AG04449 (cell line): Measurements from ENCODE around the gene SLC10A4.

ENCODE experiments used
- CTCF ChIA-PET: fragments of 350-600 bp; formaldehyde crosslinking; extraction: SDS; loops from one replicate; lab custom pipeline; 2021; ENCODE audit warnings: antibody characterized with exemption; lab: Yijun Ruan, JAX
- POLR2A ChIA-PET: fragments of 400-600, 350-600 bp; formaldehyde crosslinking; extraction: SDS; loops from one replicate; lab custom pipeline; 2020; ENCODE audit warnings: antibody characterized with exemption, inconsistent platforms; lab: Yijun Ruan, JAX
- DNase-seq: peaks from one replicate; pipeline ENCODE4 v3.0.0-alpha.2; 2010; ENCODE audit warnings: low read depth, low spot score
- H3K4me3 ChIP-seq: 2 replicates; pipeline ENCODE4 v1.5.1; 2011; ENCODE audit warnings: low read depth, mild to moderate bottlenecking, control low read depth, low read length
- CTCF ChIP-seq: IDR thresholded peaks from one replicate; pipeline ENCODE4 v1.5.1; 2011; ENCODE audit warnings: mild to moderate bottlenecking, moderate library complexity, low read length, control low read depth, inconsistent platforms; ENCODE audit not compliant: insufficient read depth; ENCODE audit errors: missing control alignments

The SLC10A4 gene

GRCh38 chr4:48467442-48467841, 15.7 kb upstream of the SLC10A4 start:
- no peak for TF ChIP-seq CTCF
- no peak overlapping the region for H3K4me3 ChIP-seq
- CTCF ChIA-PET, result interaction anchor here (1.0 kb wide), 1 partner anchor 13 kb away, joined by 3 read pairs; no protein-coding TSS in a partner anchor
- POLR2A ChIA-PET, result no interaction called here
- DNase-seq, result no peak

GRCh38 chr4:48467891-48468290, 15.3 kb upstream of the SLC10A4 start:
- CTCF ChIA-PET, result interaction anchor here (1.0 kb wide), 1 partner anchor 14 kb away, joined by 3 read pairs; no protein-coding TSS in a partner anchor
- H3K4me3 ChIP-seq, result no peak overlapping the region
- no peak for TF ChIP-seq CTCF
- no peak for DNase-seq
- POLR2A ChIA-PET, result interaction anchor here (0.6 kb wide), 1 partner anchor 13 kb away, joined by 3 read pairs; no protein-coding TSS in a partner anchor

- ChIA-PET CTCF (interaction anchor here (1.2 kb wide), 1 partner anchor 77 kb away, joined by 5 read pairs; no protein-coding TSS in a partner anchor), POLR2A (no interaction called here)
- TF ChIP-seq CTCF, result no peak
- no peak overlapping the region for H3K4me3 ChIP-seq
- DNase-seq, result no peak
Measured at GRCh38 chr4:48470137-48470536, 13.0 kb upstream of the SLC10A4 start.

- POLR2A ChIA-PET, result no interaction called here
- CTCF ChIA-PET, result interaction anchor here (1.0 kb wide), 1 partner anchor 18 kb away, joined by 3 read pairs; no protein-coding TSS in a partner anchor
- no peak for DNase-seq
- H3K4me3 ChIP-seq, result no peak overlapping the region
- no peak for TF ChIP-seq CTCF
Measured at GRCh38 chr4:48470570-48470969, 12.6 kb upstream of the SLC10A4 start.

GRCh38 chr4:48472794-48473193, 10.3 kb upstream of the SLC10A4 start:
- no peak for TF ChIP-seq CTCF
- DNase-seq, result no peak
- H3K4me3 ChIP-seq, result no peak overlapping the region
- CTCF ChIA-PET, result no interaction called here
- POLR2A ChIA-PET, result no interaction called here

- no peak overlapping the region for H3K4me3 ChIP-seq
- ChIA-PET CTCF (interaction anchor here (1.0 to 1.5 kb wide), 2 partner anchors 9 to 160 kb away, joined by 3 read pairs; no protein-coding TSS in a partner anchor), POLR2A (no interaction called here)
- DNase-seq, result no peak
- no peak for TF ChIP-seq CTCF
Measured at GRCh38 chr4:48475770-48476169, 7.4 kb upstream of the SLC10A4 start.
